ENCODE data around the gene GGACT. TPM values are rescaled to one million over a fixed set of nuclear protein-coding genes. Genes with fewer than 3 reads are reported as not detected.
A peak's percentile ranks its signal among the peaks of the same experiment; 100 is the strongest.

Gene GGACT
- total RNA-seq, 1 donor from 2014 or later = 1.3 TPM

GRCh38 chr13:100508996-100509395 lies 79.6 kb downstream of the GGACT start:
- Histone ChIP-seq H3F3A (ENCODE audit: low read depth) (peaks cover 33% of the 10 kb centered on the region), H3K9me3 (ENCODE audit: low read depth) (no peaks in the 10 kb centered on the region), H3K79me2 (ENCODE audit: low read depth) (peaks cover 3% of the 10 kb centered on the region), H3K4me3 (no peak overlapping the region), H3K27ac (no peak overlapping the region), H3K4me1 (peaks cover 49% of the 10 kb centered on the region), H4K20me1 (ENCODE audit: low read depth) (no peaks in the 10 kb centered on the region), H2AFZ (replicated peaks) (no peak overlapping the region), H3K9ac (no peak overlapping the region), H3K36me3 (no peaks in the 10 kb centered on the region), H3K27me3 (no peaks in the 10 kb centered on the region), H3K4me2 (peak overlapping the region; percentile 42)
- Mint-ChIP-seq H3K4me3 (no peak overlapping the region), H3K9me3 (no peaks in the 10 kb centered on the region), H3K27me3 (ENCODE audit: insufficient read depth, low read depth) (peaks cover 3% of the 10 kb centered on the region), H3K4me1 (peaks cover 59% of the 10 kb centered on the region), H3K27ac (no peak overlapping the region), H3K36me3 (peaks cover 5% of the 10 kb centered on the region)
- DNase-seq (ENCODE audit: low spot score) = no peak
- TF ChIP-seq, protein P1, sequence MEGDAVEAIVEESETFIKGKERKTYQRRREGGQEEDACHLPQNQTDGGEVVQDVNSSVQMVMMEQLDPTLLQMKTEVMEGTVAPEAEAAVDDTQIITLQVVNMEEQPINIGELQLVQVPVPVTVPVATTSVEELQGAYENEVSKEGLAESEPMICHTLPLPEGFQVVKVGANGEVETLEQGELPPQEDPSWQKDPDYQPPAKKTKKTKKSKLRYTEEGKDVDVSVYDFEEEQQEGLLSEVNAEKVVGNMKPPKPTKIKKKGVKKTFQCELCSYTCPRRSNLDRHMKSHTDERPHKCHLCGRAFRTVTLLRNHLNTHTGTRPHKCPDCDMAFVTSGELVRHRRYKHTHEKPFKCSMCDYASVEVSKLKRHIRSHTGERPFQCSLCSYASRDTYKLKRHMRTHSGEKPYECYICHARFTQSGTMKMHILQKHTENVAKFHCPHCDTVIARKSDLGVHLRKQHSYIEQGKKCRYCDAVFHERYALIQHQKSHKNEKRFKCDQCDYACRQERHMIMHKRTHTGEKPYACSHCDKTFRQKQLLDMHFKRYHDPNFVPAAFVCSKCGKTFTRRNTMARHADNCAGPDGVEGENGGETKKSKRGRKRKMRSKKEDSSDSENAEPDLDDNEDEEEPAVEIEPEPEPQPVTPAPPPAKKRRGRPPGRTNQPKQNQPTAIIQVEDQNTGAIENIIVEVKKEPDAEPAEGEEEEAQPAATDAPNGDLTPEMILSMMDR (IDR thresholded peaks at IDR 0.05) = no peak
- no peak for TF ChIP-seq EZH2phosphoT487 (IDR thresholded peaks at IDR 0.05)
- TF ChIP-seq EZH2 (IDR thresholded peaks at IDR 0.05) = no peak

DNA sequence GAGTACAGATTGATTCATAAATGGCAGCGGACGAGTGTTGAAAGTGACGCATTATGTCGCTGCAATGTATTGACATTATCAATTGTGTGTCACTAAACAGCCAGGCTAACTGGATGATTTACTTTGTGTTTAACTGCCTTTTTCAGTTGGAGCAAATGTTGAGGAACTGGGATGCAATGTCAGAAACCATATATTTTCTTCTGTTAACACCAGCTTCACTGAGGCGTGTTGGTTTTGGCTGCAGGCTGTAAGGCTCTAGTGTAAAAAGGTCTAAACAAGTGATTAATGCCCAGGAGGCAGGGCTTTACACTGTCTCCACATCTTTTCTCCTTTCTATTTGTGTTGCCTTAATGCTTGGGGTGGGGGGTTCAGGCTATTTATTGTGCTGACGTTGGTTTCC lies 80.1 kb downstream of the GGACT start:
- DNase-seq (ENCODE audit: low spot score) = no peak
- Mint-ChIP-seq H3K36me3 (peaks cover 5% of the 10 kb centered on the region), H3K4me3 (no peak overlapping the region), H3K4me1 (peaks cover 54% of the 10 kb centered on the region), H3K9me3 (no peaks in the 10 kb centered on the region), H3K27ac (no peak overlapping the region), H3K27me3 (ENCODE audit: insufficient read depth, low read depth) (peaks cover 3% of the 10 kb centered on the region)
- H3K4me3 ChIP-seq = no peak overlapping the region
- H3K9ac ChIP-seq = no peak overlapping the region
- peak overlapping the region; percentile 42 for H3K4me2 ChIP-seq
- no peaks in the 10 kb centered on the region for H3K27me3 ChIP-seq
- no peaks in the 10 kb centered on the region for H4K20me1 ChIP-seq (ENCODE audit: low read depth)
- no peaks in the 10 kb centered on the region for H3K36me3 ChIP-seq
- TF ChIP-seq EZH2 (IDR thresholded peaks at IDR 0.05) (no peak), EZH2phosphoT487 (IDR thresholded peaks at IDR 0.05) (no peak)
- TF ChIP-seq, protein P1 (IDR thresholded peaks at IDR 0.05) = no peak
- H3K79me2 ChIP-seq (ENCODE audit: low read depth) = peaks cover 3% of the 10 kb centered on the region
- H2AFZ ChIP-seq (replicated peaks) = no peak overlapping the region
- H3F3A ChIP-seq (ENCODE audit: low read depth) = peaks cover 27% of the 10 kb centered on the region
- H3K9me3 ChIP-seq (ENCODE audit: low read depth) = no peaks in the 10 kb centered on the region
- H3K27ac ChIP-seq = no peak overlapping the region
- H3K4me1 ChIP-seq = peaks cover 44% of the 10 kb centered on the region

DNA sequence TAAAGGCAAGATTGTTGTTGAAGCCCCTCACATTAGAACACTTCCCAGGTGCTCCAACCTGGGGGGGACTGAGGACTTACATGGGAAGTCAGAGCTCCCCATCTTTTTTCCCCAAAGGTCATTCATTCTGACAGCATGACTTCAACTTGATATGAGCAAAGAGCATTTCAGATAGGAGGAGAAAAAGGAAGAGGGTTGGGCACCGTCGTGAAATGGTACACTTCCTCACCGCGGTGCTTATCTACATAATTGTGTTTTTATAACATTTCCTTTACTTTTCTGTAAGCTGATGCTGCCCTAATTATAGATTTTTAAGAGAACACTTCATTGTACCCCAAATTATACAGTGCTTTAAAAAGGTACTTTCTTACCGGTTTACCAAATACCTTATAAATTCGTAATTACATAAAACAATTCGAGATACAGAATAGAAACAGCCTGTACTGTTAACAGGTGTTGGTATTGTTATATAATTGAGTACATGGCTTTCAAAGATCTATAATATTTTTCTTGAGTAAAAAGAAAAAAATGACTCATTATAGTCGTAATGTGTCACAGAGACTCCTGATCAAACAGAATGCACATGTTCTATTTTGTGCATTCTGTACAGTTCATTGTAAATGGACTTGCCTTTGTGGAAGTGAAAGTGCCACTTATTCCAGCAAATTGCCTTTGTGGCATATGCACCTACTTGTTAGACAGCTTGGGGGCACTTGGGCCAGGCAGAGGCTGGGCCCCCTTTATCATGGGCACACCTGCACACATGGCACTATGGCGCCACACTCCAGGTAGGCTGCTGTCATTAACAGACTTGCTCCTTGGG lies 81.8 kb downstream of the GGACT start:
- TF ChIP-seq EZH2phosphoT487 (IDR thresholded peaks at IDR 0.05) (no peak), EZH2 (IDR thresholded peaks at IDR 0.05) (no peak)
- TF ChIP-seq, protein P1 (IDR thresholded peaks at IDR 0.05) = no peak
- DNase-seq (ENCODE audit: low spot score) = no peak
- Histone ChIP-seq H3K27ac (no peak overlapping the region), H3K9ac (no peak overlapping the region), H4K20me1 (ENCODE audit: low read depth) (no peaks in the 10 kb centered on the region), H3K27me3 (no peaks in the 10 kb centered on the region), H3F3A (ENCODE audit: low read depth) (peaks cover 17% of the 10 kb centered on the region), H3K4me3 (no peak overlapping the region), H3K4me1 (peaks cover 35% of the 10 kb centered on the region), H3K79me2 (ENCODE audit: low read depth) (peaks cover 3% of the 10 kb centered on the region), H2AFZ (replicated peaks) (no peak overlapping the region), H3K4me2 (no peak overlapping the region), H3K9me3 (ENCODE audit: low read depth) (no peaks in the 10 kb centered on the region), H3K36me3 (no peaks in the 10 kb centered on the region)
- no peak overlapping the region for H3K27ac Mint-ChIP-seq
- peaks cover 3% of the 10 kb centered on the region for H3K36me3 Mint-ChIP-seq
- no peaks in the 10 kb centered on the region for H3K9me3 Mint-ChIP-seq
- peaks cover 46% of the 10 kb centered on the region for H3K4me1 Mint-ChIP-seq
- no peak overlapping the region for H3K4me3 Mint-ChIP-seq
- H3K27me3 Mint-ChIP-seq (ENCODE audit: insufficient read depth, low read depth) = peaks cover 3% of the 10 kb centered on the region

All from neural progenitor cell (in vitro differentiated cells).